Kidney (tissue), 14 donors: ENCODE measurements around the gene CXXC5. TPM values are rescaled to one million over a fixed set of nuclear protein-coding genes. Genes with fewer than 3 reads are reported as not detected.

Experiments
- DNase-seq, 5 donors: peaks; one replicate each; pipeline ENCODE4 v3.0.0-alpha.2; 2013 to 2020
- FAIRE-seq: peaks from 2 replicates; lab custom pipeline; 2012; peaks lifted over from hg19 to GRCh38; lab: Jason Lieb, UNC
- H3K27ac ChIP-seq, 2 donors: one replicate each; pipeline ENCODE4 v1.7.0; 2013; ENCODE audit warnings: low read depth in 2 of 2, low read length in 2 of 2, inconsistent platforms in 1 of 2
- H3K27me3 ChIP-seq: one replicate; pipeline ENCODE4 v1.7.1; 2013; ENCODE audit warnings: low read length, inconsistent platforms; ENCODE audit not compliant: control insufficient read depth, insufficient read depth
- H3K36me3 ChIP-seq, 3 donors: one replicate each; pipeline versions ENCODE4 v1.7.0 to v1.7.1; 2013; ENCODE audit warnings: low read length in 3 of 3, control low read depth in 1 of 3, inconsistent platforms in 1 of 3; ENCODE audit not compliant: insufficient read depth in 3 of 3, control insufficient read depth in 2 of 3
- H3K4me1 ChIP-seq, 3 donors: one replicate each; pipeline versions ENCODE4 v1.7.0 to v1.7.1; 2013; ENCODE audit warnings: low read length in 3 of 3, inconsistent platforms in 1 of 3, low read depth in 1 of 3; ENCODE audit not compliant: control insufficient read depth in 2 of 3, insufficient read depth in 2 of 3
- H3K4me3 ChIP-seq, 3 donors: one replicate each; pipeline versions ENCODE4 v1.7.0 to v1.8.1; 2013; ENCODE audit warnings: low read length in 3 of 3, control low read depth in 1 of 3, inconsistent platforms in 1 of 3
- H3K9ac ChIP-seq, 3 donors: one replicate each; pipeline versions ENCODE4 v1.7.0 to v1.7.1; 2013; ENCODE audit warnings: low read length in 3 of 3, control low read depth in 1 of 3, inconsistent platforms in 1 of 3
- H3K9me3 ChIP-seq, 3 donors: one replicate each; pipeline versions ENCODE4 v1.7.0 to v1.7.1; 2013; ENCODE audit warnings: low read length in 3 of 3, control low read depth in 1 of 3, inconsistent platforms in 1 of 3; ENCODE audit not compliant: control insufficient read depth in 2 of 3, insufficient read depth in 1 of 3
- CTCF ChIP-seq: IDR thresholded peaks from 3 replicates; pipeline ENCODE4 v1.5.1; 2012; ENCODE audit warnings: mild to moderate bottlenecking, moderate library complexity, borderline replicate concordance; ENCODE audit not compliant: insufficient read depth; ENCODE audit errors: extremely low read depth
- intact Hi-C: fragments of 100-400 bp; cut with DNase I; formaldehyde crosslinking; loops from one replicate; pipeline ENCODE4 v1.11.1; 2022
- polyA plus RNA-seq: library from polyadenylated mRNA; stranded (reverse); fragments of 350-450 nt; fragmentation: Illumina TruSeq; extraction: RNeasy Lipid Tissue Mini Kit (QIAGEN cat#74804); gene quantifications from one replicate; pipeline ENCODE4 v1.2.3, GENCODE V29; 2014; ENCODE audit warnings: low read depth, low replicate concordance; ENCODE audit not compliant: insufficient read depth
- total RNA-seq: library from RNA; stranded (reverse); fragmentation: NEBNext Ultra II Directional; extraction: Animal tissue kit (Norgen Biotek cat#: 25700); gene quantifications from one replicate; pipeline ENCODE4 v1.2.1, GENCODE V29; 2021
- donor health status: control.
- donor health status: control.
- donor health status: control.
- donor health status: control.
- donor health status: control.
- donor health status: DM: yes; HTN: yes; CAD: no.
- donor health status: Normal renal cell carcinoma (clear cell type).

The CXXC5 gene
- total and polyA plus RNA-seq, 2 donors from 2014 or later = 116 to 122 TPM

GRCh38 chr5:139647506-139648204, 494 bp upstream of the CXXC5 start:
- no peaks in the 10 kb centered on the region for H3K27me3 ChIP-seq
- intact Hi-C loops = no loop called here
- TF ChIP-seq CTCF = no peak
- FAIRE-seq (no peak), DNase-seq (peak in 2 of 5 donors; percentile 30 to 71)
- peak overlapping the region; percentile 21 to 82 (median 41) for H3K4me3 ChIP-seq
- peak overlapping the region in 2 of 3 donors; percentile 21 to 44 for H3K9ac ChIP-seq
- no peaks in the 10 kb centered on the region for H3K36me3 ChIP-seq
- H3K4me1 ChIP-seq = peaks cover 8 to 45% (median 42%) of the 10 kb centered on the region in 3 donors
- H3K9me3 ChIP-seq = no peaks in the 10 kb centered on the region
- H3K27ac ChIP-seq = peak overlapping the region; percentile 88 to 90

GRCh38 chr5:139649082-139649991, 1.2 kb downstream of the CXXC5 start:
- H3K36me3 ChIP-seq = no peaks in the 10 kb centered on the region
- H3K27ac ChIP-seq = peak overlapping the region; percentile 88 to 90
- no peak for FAIRE-seq
- peak in 3 of 5 donors; percentile 70 to 87 (median 87) for DNase-seq
- peaks cover 10 to 44% (median 42%) of the 10 kb centered on the region in 3 donors for H3K4me1 ChIP-seq
- H3K9me3 ChIP-seq = no peaks in the 10 kb centered on the region
- intact Hi-C loops = no loop called here
- H3K4me3 ChIP-seq = peak overlapping the region; percentile 53 to 82 (median 73)
- no peaks in the 10 kb centered on the region for H3K27me3 ChIP-seq
- peak overlapping the region; percentile 27 to 94 (median 38) for H3K9ac ChIP-seq
- no peak for TF ChIP-seq CTCF

GRCh38 chr5:139650031-139650688, 2.0 kb downstream of the CXXC5 start:
- FAIRE-seq (no peak), DNase-seq (peak in 3 of 5 donors; percentile 78 to 85 (median 80))
- peaks cover 12 to 46% (median 45%) of the 10 kb centered on the region in 3 donors for H3K4me1 ChIP-seq
- intact Hi-C loops = no loop called here
- H3K9ac ChIP-seq = peak overlapping the region; percentile 27 to 94 (median 38)
- H3K4me3 ChIP-seq = peak overlapping the region; percentile 60 to 82 (median 73)
- H3K27ac ChIP-seq = peak overlapping the region; percentile 88 to 90
- no peaks in the 10 kb centered on the region for H3K36me3 ChIP-seq
- H3K27me3 ChIP-seq = no peaks in the 10 kb centered on the region
- no peak for TF ChIP-seq CTCF
- H3K9me3 ChIP-seq = no peaks in the 10 kb centered on the region
